NCI-H510A treated with DMSO at 0.1 percent for 48 hours (cell line): ENCODE results near the gene PXDC1.
A peak's percentile ranks its signal among the peaks of the same experiment; 100 is the strongest.
"Not testable (repeated sequence)": the region's sequence is repeated elsewhere in the genome, so short reads cannot be mapped to it uniquely, and the experiment has no call there.

ENCODE experiments used
- DNase-seq: peaks from one replicate; lab custom pipeline; 2025; lab: John Stamatoyannopoulos, UW

Gene PXDC1

DNA sequence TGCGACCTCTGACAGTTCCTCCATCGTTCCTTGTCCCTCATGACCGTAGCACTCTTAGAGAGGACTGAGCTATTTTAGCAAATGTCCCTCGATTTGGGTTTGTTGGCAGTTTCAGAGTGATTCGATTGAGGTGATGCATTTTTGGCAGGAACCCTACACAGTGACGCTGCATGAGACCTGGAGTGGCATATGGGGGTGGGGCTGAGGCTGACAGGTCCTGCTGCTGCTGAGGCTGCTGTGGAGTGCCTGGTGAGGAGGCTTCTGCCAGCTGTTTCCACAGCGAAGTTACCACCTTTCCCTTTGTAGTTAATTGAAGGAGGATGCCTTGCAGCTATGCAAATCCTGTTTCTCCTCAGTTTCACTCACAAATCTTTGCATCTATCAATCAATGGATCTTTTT lies 19.8 kb downstream of the PXDC1 start:
- DNase-seq = peak; percentile 8

- DNase-seq = no peak
Observed at GRCh38 chr6:3729603-3730344, 21.7 kb downstream of the PXDC1 start.

DNA sequence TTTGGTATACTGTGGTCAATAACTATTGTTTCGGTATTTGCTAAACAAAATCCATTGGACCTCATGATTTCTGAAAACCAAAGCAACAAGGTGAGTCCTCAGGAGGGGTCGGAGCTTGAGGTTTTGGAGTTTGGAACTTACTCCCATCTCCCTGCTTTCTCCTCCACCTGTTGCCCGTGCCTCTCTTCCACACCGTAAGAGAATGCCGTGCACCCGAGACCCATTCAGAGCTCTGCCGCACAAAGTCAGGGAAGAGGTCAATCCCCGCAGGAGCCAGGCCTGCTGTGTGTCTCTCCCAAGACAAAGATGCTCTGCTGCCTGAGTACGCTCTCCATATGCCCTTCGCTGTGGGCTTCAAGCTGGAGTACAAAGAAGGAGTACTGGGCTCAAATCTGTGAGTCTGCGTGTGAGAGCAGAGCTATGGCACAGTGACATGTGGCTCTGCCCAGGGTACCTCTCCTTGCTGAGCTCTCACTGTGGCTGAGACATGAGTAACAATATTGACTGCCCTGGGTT lies 23.9 kb downstream of the PXDC1 start:
- DNase-seq = no peak

GRCh38 chr6:3727036-3727435 lies 24.5 kb downstream of the PXDC1 start:
- DNase-seq = no peak

GRCh38 chr6:3726421-3726820 lies 25.1 kb downstream of the PXDC1 start:
- no peak for DNase-seq

GRCh38 chr6:3725145-3726047 lies 26.1 kb downstream of the PXDC1 start:
- no peak for DNase-seq

- DNase-seq = no peak
Observed at GRCh38 chr6:3724451-3725144, 26.9 kb downstream of the PXDC1 start.

DNA sequence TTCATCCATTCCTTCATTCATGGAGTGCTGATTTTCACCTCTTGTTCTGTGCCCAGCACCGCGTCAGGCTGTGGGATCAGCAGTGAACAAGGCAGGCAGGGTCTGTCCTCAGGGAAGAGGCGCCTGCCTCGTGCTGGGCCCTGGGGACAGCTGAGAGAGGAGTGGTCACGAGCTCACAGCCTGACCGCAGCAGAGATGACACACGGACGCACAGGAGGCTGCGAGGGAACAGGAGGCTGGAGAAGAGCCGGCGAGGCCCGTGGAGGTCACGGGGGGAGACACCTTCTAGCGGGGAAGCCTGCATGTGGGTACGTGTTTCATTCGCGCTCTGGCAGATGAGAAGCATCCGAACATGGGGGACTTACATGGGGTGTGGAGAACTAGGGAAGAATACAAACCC lies 27.5 kb downstream of the PXDC1 start:
- no peak for DNase-seq

DNA sequence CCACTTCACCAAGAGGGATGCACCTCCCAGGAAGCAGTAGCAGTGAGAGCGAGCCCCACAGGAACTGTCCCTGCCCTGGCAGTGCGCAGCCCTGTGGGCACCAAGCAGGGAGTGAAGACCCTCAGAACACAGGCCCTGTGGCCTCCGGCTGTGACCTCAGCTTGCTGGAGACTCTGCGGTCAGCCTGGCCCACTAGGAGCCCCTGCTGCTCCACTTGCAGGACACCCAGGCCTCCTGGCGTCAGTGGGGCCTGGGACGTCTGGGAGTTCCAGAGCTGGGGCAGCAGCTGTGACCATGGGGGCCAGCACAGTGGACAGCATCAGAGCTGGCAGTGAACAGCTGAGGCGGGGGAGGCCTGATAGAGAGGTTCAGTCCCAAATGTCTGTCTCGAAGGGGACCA lies 28.3 kb downstream of the PXDC1 start:
- no peak for DNase-seq

DNA sequence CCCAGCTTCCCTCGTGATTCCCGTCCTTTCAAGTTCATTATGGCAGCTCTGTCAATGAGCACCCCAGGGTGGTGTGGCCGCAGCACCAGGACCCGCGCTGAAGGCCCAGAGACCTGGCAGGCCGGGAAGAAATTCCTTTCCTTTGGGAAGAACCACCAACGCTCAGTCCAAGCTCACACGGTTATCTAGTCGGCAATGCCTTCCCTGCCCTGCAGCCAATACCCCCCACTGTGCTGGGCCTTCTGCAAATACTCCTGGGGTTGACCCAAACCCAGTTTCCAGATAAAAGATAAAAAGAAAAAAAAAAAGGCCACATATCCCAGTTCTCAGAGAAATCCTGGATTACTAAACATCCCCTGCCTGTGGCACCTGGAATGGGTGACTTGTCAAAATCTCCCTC lies 28.7 kb downstream of the PXDC1 start:
- DNase-seq = no peak

DNA sequence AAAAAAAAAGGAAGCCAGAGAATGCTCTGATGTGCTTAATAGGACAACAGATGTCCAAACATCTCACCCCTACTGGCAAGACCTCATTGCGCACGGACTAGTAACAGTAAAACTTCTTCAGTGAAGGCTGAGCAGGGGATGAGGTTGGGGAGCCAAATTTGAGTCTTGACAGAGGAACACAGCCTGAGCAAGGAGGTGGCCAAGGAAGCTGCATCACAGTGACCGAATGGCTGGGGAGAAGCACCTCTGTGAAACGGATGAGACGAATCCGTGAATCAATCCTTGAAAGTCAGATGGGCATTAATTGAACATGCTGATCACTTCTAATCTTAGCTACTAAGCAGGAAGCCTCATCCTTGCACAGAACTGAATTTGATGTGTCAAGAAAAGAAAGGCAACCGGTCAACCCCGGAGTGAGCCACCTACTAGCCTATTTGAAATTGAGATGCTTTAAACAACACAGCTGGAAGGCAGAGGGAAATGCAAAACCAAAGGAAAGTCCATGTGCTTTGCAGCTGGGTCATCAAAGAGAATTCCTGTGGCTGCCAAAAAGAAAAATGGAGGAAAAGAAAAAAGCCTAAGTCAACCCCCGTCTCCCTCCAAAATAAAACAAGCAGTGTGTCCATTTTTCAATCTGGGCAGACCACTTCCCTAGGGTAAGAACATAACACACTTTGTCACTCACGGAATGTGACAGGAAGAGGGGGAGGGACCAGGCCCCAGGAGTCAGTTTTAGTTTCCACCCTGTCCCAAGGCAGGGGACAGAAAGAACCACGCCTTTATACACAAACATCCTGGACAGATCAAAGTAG lies 29.5 kb downstream of the PXDC1 start:
- no peak for DNase-seq

GRCh38 chr6:3720770-3721169 lies 30.7 kb downstream of the PXDC1 start:
- DNase-seq = not testable (repeated sequence)

- no peak for DNase-seq
Observed at GRCh38 chr6:3719462-3720308, 31.8 kb downstream of the PXDC1 start.

DNA sequence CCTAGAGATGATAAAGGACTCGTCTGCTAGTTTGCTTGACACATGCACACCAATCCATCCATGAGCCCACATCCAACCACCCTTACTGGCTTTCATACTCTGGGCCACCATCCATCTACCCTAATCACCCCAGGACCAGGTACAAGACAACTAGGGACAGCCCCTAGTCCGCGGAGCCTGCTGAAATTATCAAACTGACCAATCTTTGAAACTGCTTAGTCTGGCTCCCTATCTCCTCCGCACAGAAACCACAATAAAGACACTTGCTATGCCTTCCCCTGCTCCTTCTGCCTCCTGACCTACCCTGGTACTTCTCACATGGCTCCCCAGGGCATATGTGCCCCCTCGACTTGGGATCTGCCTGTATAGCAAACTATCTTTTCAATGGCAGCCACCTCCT lies 33.1 kb downstream of the PXDC1 start:
- no peak for DNase-seq

GRCh38 chr6:3715285-3715684 lies 36.2 kb downstream of the PXDC1 start:
- DNase-seq = no peak

GRCh38 chr6:3714768-3715167 lies 36.7 kb downstream of the PXDC1 start:
- DNase-seq = no peak

DNA sequence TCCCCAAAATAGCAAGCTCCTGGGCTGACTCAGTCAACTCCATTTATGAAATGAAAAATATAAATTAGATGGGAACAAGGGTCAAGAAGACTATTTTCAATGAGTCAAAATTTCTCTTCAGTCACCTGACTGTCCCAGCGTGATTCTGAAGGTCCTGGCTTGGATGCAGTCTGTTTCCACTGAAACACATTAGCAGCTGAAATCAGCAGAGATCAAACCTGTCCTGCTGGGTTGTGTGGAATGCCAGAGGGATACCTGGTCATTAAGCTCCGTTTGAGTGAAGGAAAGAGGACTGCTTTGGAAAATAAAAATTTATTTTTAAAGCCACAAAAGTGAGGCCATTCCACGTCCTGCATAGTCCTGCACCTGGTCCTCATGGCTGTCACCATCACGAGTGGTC lies 37.4 kb downstream of the PXDC1 start:
- DNase-seq = no peak

DNA sequence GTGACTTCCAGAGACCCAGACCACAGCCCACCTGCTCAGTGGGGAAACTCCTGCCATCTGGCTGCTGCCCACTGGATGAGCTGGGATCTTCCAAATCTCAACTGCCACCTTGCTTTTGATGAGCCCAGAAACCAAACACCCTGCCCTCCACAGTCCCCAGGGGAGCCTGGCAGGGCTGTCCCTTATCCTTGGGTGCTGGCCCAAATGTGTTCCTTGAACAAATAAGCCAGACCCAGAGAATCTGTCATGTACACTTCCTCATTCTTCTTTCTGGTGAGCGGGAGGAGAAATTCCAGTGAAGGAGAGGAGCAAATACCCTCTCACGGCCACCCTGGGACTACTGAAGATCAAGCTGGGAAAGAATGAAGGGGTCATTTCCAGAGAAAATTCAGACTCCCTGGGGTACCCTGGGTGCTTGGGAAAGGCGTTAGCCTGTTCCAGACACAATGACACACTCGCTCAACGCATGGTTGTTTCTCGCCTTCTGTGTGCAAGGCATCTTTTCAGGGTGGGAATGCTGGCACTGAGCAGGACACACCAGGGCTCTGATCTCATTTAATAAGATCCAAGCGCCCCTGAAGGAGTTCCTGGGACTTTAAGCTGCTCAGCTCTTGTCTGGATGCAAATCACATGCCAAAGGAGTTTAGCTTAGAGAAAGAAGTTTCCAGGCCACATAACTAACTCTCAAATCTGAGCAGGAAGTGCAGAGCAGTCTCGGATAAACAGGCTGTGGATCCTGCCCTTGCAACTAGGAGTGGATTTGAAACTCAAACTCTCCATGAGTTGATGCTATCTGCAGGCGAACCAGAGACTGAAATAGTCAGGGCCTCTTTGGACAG lies 38.5 kb downstream of the PXDC1 start:
- DNase-seq = no peak

- no peak for DNase-seq
Observed at GRCh38 chr6:3711776-3712175, 39.7 kb downstream of the PXDC1 start.

- no peak for DNase-seq
Observed at GRCh38 chr6:3710403-3710802, 41.1 kb downstream of the PXDC1 start.
